Measurements from ENCODE around the gene RFPL4A. TPM values are rescaled to one million over a fixed set of nuclear protein-coding genes. Genes with fewer than 3 reads are reported as not detected.

Gene RFPL4A
- polyA plus RNA-seq, 1 donor: 2.0 TPM

DNA sequence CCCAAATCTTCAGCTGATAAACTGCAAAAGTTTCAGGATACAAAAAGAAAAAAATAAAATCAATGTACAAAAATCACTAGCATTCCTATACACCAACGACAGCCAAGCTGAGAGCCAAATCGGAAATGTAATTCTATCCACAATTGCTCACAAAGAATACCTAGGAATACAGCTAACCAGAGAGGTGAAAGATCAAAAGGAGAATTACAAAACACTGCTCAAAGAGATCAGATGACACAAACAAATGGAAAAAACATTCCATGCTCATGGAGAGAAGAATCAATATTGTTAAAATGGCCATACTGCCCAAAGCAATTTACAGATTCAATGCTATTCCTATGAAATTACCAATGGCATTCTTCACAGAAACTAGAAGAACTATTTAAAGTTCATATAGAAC lies 43.4 kb downstream of the RFPL4A start:
- no peak for DNase-seq (ENCODE audit: low read depth)

DNA sequence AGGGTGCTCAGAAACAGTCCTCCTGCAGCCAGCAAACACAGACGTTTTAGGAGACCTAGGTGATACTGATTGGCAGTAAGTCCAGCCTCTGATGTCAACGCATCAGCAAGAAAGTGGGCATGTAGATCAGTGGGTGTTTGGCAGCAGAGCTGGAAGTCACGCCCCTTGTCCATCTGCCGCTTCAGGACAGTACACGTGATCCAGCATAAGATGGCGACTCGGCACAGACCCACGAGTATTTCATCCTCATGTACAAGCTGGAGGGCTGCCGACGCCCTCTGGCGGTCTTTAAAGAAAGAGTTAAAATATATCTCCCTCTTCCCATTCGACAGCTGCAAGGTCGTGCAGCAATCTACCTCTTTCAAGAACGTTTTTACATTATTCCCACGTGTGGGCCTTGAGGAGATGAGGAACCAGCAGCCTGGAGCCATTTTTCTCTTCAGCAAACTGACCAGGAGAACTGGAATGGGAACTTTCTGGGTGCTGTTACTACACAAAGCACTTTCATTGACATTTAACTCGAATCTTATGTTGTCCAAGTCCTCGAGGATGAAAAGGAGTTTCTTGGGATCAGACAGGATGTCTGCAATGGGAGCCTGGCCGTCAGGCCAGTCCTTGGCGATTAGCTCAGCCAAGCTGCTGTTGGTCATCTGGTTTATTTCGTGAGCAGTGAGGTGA lies 50.6 kb downstream of the RFPL4A start:
- DNase-seq (ENCODE audit: low read depth): no peak

DNA sequence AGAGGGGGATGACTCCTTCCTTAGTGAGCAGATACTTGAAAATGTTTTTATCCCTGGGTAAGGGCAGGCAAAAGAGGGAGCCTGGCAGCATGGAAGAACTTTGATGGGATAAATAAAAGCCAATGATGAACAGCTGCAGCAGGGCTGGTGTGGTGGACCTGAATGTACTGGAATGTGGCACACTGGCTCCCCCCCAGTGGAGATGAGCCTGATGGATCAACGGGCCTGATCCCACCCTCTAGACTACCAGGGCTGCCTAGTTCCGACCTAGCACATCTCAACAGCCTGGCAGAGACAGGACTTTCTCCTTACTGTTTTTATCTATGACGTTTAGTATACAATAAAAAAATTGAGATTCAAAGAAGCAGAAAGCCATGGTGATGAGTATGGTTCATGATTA lies 52.4 kb downstream of the RFPL4A start:
- no peak for DNase-seq (ENCODE audit: low read depth)

DNA sequence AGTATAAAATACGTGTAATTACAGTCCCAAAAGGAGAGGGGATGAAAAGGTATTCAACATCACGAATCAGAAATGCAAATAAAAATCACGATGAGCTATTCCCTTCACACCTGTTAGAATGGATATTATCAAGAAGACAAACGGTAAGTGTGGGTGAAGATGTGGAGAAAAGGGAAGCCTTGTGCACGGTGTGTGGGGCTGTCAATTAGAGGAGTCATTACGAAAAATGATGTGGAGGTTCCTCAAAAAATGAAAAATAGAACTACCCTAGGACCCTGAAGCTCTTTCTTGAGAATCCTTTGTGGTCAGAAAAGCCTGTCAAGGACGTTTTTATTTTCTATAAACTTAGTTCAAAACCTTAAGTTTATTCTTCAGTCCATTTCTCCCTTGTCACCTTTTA lies 53.6 kb downstream of the RFPL4A start:
- no peak for DNase-seq (ENCODE audit: low read depth)

Other genes with a start within 250 kb of the RFPL4A start
- gene SBK2, start 222.0 kb upstream of the RFPL4A start, polyA plus RNA-seq (ENCODE audit: insufficient read length): 3.1 TPM
- gene SBK3, start 213.6 kb upstream of the RFPL4A start, polyA plus RNA-seq (ENCODE audit: insufficient read length): not detected
- gene ZNF579, start 178.2 kb upstream of the RFPL4A start, polyA plus RNA-seq (ENCODE audit: insufficient read length): 12.0 TPM
- gene FIZ1, start 159.6 kb upstream of the RFPL4A start, polyA plus RNA-seq (ENCODE audit: insufficient read length): 11.1 TPM
- 10.0 TPM for gene ZNF524, start 158.8 kb upstream of the RFPL4A start, polyA plus RNA-seq (ENCODE audit: insufficient read length)
- gene ZNF865, start 153.4 kb upstream of the RFPL4A start, polyA plus RNA-seq (ENCODE audit: insufficient read length): 7.6 TPM
- 10.0 TPM for gene ZNF784, start 134.5 kb upstream of the RFPL4A start, polyA plus RNA-seq (ENCODE audit: insufficient read length)
- 19.9 TPM for gene ZNF580, start 118.1 kb upstream of the RFPL4A start, polyA plus RNA-seq (ENCODE audit: insufficient read length)
- gene ZNF581, start 115.4 kb upstream of the RFPL4A start, polyA plus RNA-seq (ENCODE audit: insufficient read length): 30.1 TPM
- gene CCDC106, start 110.9 kb upstream of the RFPL4A start, polyA plus RNA-seq (ENCODE audit: insufficient read length): 15.1 TPM
- 110 TPM for gene U2AF2, start 104.1 kb upstream of the RFPL4A start, polyA plus RNA-seq (ENCODE audit: insufficient read length)
- gene EPN1, start 83.9 kb upstream of the RFPL4A start, polyA plus RNA-seq (ENCODE audit: insufficient read length): 82.6 TPM
- not detected for gene NLRP9, start 20.7 kb upstream of the RFPL4A start, polyA plus RNA-seq (ENCODE audit: insufficient read length)
- gene RFPL4AL1, start 10.0 kb downstream of the RFPL4A start, polyA plus RNA-seq (ENCODE audit: insufficient read length): 0.63 TPM
- not detected for gene NLRP11, start 72.9 kb downstream of the RFPL4A start, polyA plus RNA-seq (ENCODE audit: insufficient read length)
- gene NLRP4, start 77.4 kb downstream of the RFPL4A start, polyA plus RNA-seq (ENCODE audit: insufficient read length): not detected
- gene NLRP13, start 173.2 kb downstream of the RFPL4A start, polyA plus RNA-seq (ENCODE audit: insufficient read length): not detected
- gene NLRP8, start 188.7 kb downstream of the RFPL4A start, polyA plus RNA-seq (ENCODE audit: insufficient read length): not detected
- gene NLRP5, start 227.7 kb downstream of the RFPL4A start, polyA plus RNA-seq (ENCODE audit: insufficient read length): not detected

Measured in forelimb muscle (tissue), 1 donor.